Measurements from ENCODE around the gene NT5C1B.

Gene NT5C1B

DNA sequence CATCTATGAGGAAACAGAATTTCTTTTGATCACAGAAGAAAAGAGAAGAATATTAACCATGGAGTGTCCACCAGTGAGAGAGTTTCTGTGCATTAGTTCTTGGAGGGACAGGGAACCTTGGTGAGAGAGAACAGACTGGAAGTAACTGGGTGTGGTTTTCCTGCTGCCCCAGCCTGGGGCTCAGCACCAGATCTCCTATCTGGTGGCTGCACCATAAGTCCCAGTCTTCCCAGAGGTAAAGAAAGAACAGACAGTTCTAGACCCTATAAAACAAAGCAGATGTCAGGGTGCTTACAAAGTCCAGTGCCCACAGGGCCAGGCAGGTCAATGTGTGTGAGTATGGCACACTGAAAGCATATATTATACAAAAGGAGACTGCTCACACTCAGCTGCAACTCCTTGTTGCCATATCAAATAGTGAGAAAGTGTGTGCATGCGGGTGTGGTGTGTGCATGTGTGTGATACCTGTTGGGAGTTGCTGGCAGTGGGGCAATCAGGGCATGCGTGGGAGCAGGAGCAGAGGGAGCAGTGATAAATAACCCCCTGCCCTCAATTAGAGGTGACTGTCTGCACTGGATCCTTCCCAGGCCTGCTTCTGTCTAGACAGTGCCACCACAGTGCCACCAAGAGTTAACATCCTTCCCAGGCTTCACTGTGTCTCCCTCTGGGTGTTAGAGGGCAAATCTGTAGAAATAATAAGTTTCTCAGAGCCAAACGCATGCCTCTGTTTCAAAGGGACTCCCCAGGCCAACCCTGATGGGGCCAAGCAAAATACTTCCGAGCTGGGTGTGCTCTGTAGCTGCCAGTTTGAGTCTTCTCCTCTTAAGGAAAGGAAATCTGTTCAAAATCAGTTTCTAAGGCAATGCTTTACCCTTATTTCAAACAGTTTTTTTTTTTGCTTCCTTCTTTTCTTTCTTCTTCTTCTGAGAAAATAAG lies 74.6 kb downstream of the NT5C1B start:
- TF ChIP-seq TAF1 (IDR thresholded peaks at IDR 0.05; ENCODE audit: low read depth, low read length), result no peak
- TF ChIP-seq POLR2AphosphoS5 (IDR thresholded peaks at IDR 0.05; ENCODE audit: low read depth, low read length), result no peak
- TF ChIP-seq SPI1 (IDR thresholded peaks at IDR 0.05; ENCODE audit: low read depth, low read length), result no peak
- TF ChIP-seq PAX5 (IDR thresholded peaks at IDR 0.05; ENCODE audit: insufficient read depth, low read length, severe bottlenecking), result no peak
- TF ChIP-seq POU2F2 (IDR thresholded peaks at IDR 0.05; ENCODE audit: low read depth, low read length), result no peak
- DNase-seq (ENCODE audit: insufficient read length, low spot score), result no peak
- no peak for FAIRE-seq
